Endodermal cell (in vitro differentiated cells): ENCODE measurements around the gene EPB41. TPM values are rescaled to one million over a fixed set of nuclear protein-coding genes. Genes with fewer than 3 reads are reported as not detected.
A peak's percentile ranks its signal among the peaks of the same experiment; 100 is the strongest.
"Not testable (repeated sequence)": the region's sequence is repeated elsewhere in the genome, so short reads cannot be mapped to it uniquely, and the experiment has no call there.

Experiments
- DNase-seq: peaks from one replicate; pipeline ENCODE4 v3.0.0-alpha.2; 2017
- H3K27ac ChIP-seq: 2 replicates; pipeline ENCODE4 v1.5.1; 2013; ENCODE audit warnings: mild to moderate bottlenecking, low read depth, low read length, moderate library complexity
- H3K27me3 ChIP-seq: 2 replicates; pipeline ENCODE4 v1.6.1; 2013; ENCODE audit warnings: mild to moderate bottlenecking, low read length, moderate library complexity; ENCODE audit not compliant: insufficient read depth, control insufficient read depth, poor library complexity, severe bottlenecking
- H3K36me3 ChIP-seq: 2 replicates; pipeline ENCODE4 v1.7.0; 2013; ENCODE audit warnings: mild to moderate bottlenecking, low read length, moderate library complexity; ENCODE audit not compliant: control insufficient read depth, insufficient read depth
- H3K4me1 ChIP-seq: one replicate; pipeline ENCODE4 v1.7.0; 2013; ENCODE audit warnings: low read length; ENCODE audit not compliant: control insufficient read depth, insufficient read depth
- H3K4me3 ChIP-seq: 2 replicates; pipeline ENCODE4 v1.5.1; 2013; ENCODE audit warnings: mild to moderate bottlenecking, low read length, moderate library complexity
- H3K9ac ChIP-seq: 2 replicates; pipeline ENCODE4 v1.6.1; 2013; ENCODE audit warnings: mild to moderate bottlenecking, low read length, moderate library complexity; ENCODE audit not compliant: poor library complexity, severe bottlenecking; ENCODE audit errors: extremely low read depth
- H3K9me3 ChIP-seq: 2 replicates; pipeline ENCODE4 v1.6.1; 2013; ENCODE audit warnings: mild to moderate bottlenecking, low read length, moderate library complexity; ENCODE audit not compliant: control insufficient read depth
- H3K27ac Mint-ChIP-seq: 2 replicates; pipeline ENCODE4 v1.8.0; 2020; ENCODE audit warnings: mixed read lengths
- H3K27me3 Mint-ChIP-seq: 2 replicates; pipeline ENCODE4 v1.8.0; 2021; ENCODE audit warnings: mild to moderate bottlenecking, mixed read lengths; ENCODE audit not compliant: insufficient read depth
- H3K36me3 Mint-ChIP-seq: 2 replicates; pipeline ENCODE4 v1.8.0; 2020; ENCODE audit warnings: low read depth, mixed read lengths
- H3K4me1 Mint-ChIP-seq: 2 replicates; pipeline ENCODE4 v1.8.0; 2020; ENCODE audit warnings: mixed read lengths
- H3K4me3 Mint-ChIP-seq: 2 replicates; pipeline ENCODE4 v1.8.0; 2020; ENCODE audit warnings: mild to moderate bottlenecking, moderate library complexity, mixed read lengths
- H3K9me3 Mint-ChIP-seq: 2 replicates; pipeline ENCODE4 v1.8.0; 2020; ENCODE audit warnings: mild to moderate bottlenecking, mixed read lengths
- CTCF ChIP-seq: fragments of 200-600 bp; sonication (generic); conservative IDR thresholded peaks from 2 replicates; pipeline ENCODE4 v1.5.0; 2021; ENCODE audit warnings: antibody characterized with exemption, mild to moderate bottlenecking
- WGBS, 2 experiments: methylation state at CpG; one replicate each; pipeline versions ENCODE4 v1.1.5 to v1.1.7; 2013; ENCODE audit warnings: missing lambda C conversion rate in 2 of 2, mixed read lengths in 1 of 2; ENCODE audit not compliant: insufficient coverage in 1 of 2, insufficient read length in 1 of 2; 5-methylcytosine and 5-hydroxymethylcytosine counted together
- total RNA-seq, 2 donors: library from RNA; stranded (reverse); fragmentation: NEBNext Ultra II Directional in 1 of 2; extraction: Animal tissue kit (Norgen Biotek cat#: 25700) in 1 of 2; gene quantifications; 2 replicates in 1 of 2; 3 replicates in 1 of 2; pipeline ENCODE4 v1.2.1, GENCODE V29; 2021

The EPB41 gene
- total RNA-seq, 2 donors from 2014 or later, result 60.3 to 91.0 TPM

GRCh38 chr1:28950449-28950848, 36.1 kb downstream of the EPB41 start:
- peaks cover 1% of the 10 kb centered on the region for H3K4me1 Mint-ChIP-seq
- H3K4me3 Mint-ChIP-seq, result no peak overlapping the region
- no peaks in the 10 kb centered on the region for H3K9me3 Mint-ChIP-seq
- peak overlapping the region; percentile 16 for H3K27ac Mint-ChIP-seq
- H3K27me3 ChIP-seq, result no peaks in the 10 kb centered on the region
- no peaks in the 10 kb centered on the region for H3K9me3 ChIP-seq
- no peaks in the 10 kb centered on the region for H3K36me3 Mint-ChIP-seq
- H3K9ac ChIP-seq, result no peak overlapping the region
- no peaks in the 10 kb centered on the region for H3K36me3 ChIP-seq
- H3K4me3 ChIP-seq, result no peak overlapping the region
- TF ChIP-seq CTCF, result no peak
- no peaks in the 10 kb centered on the region for H3K4me1 ChIP-seq
- no peaks in the 10 kb centered on the region for H3K27me3 Mint-ChIP-seq
- no peak overlapping the region for H3K27ac ChIP-seq
- DNase-seq, result no peak

GRCh38 chr1:28954126-28954726, 39.9 kb downstream of the EPB41 start:
- H3K36me3 ChIP-seq, result no peaks in the 10 kb centered on the region
- 100% methylated on average over 1 to 2 of the region's 2 CpGs for WGBS, 2 experiments
- H3K9ac ChIP-seq, result no peak overlapping the region
- TF ChIP-seq CTCF, result no peak
- Mint-ChIP-seq H3K36me3 (no peaks in the 10 kb centered on the region), H3K9me3 (no peaks in the 10 kb centered on the region), H3K4me1 (peaks cover 3% of the 10 kb centered on the region), H3K27ac (no peak overlapping the region), H3K27me3 (no peaks in the 10 kb centered on the region), H3K4me3 (no peak overlapping the region)
- no peaks in the 10 kb centered on the region for H3K4me1 ChIP-seq
- no peak overlapping the region for H3K4me3 ChIP-seq
- no peaks in the 10 kb centered on the region for H3K27me3 ChIP-seq
- H3K27ac ChIP-seq, result no peak overlapping the region
- no peak for DNase-seq
- H3K9me3 ChIP-seq, result no peaks in the 10 kb centered on the region

- Histone ChIP-seq H3K27ac (peak overlapping the region; percentile 51), H3K4me1 (no peaks in the 10 kb centered on the region), H3K9ac (no peak overlapping the region), H3K9me3 (no peaks in the 10 kb centered on the region), H3K36me3 (no peaks in the 10 kb centered on the region), H3K4me3 (no peak overlapping the region), H3K27me3 (no peaks in the 10 kb centered on the region)
- Mint-ChIP-seq H3K9me3 (no peaks in the 10 kb centered on the region), H3K27me3 (no peaks in the 10 kb centered on the region), H3K36me3 (no peaks in the 10 kb centered on the region), H3K4me1 (peaks cover 3% of the 10 kb centered on the region), H3K27ac (no peak overlapping the region), H3K4me3 (no peak overlapping the region)
- WGBS, 2 experiments, result 62 to 80% methylated on average over 1 to 2 of the region's 2 CpGs
- no peak for DNase-seq
- no peak for TF ChIP-seq CTCF
Observed at GRCh38 chr1:28956038-28956464, 41.7 kb downstream of the EPB41 start.

- not testable (repeated sequence) for H3K9me3 ChIP-seq, H3K27ac Mint-ChIP-seq, H3K27me3 Mint-ChIP-seq, H3K9ac ChIP-seq, H3K36me3 Mint-ChIP-seq, DNase-seq, H3K4me1 ChIP-seq, H3K9me3 Mint-ChIP-seq, H3K27ac ChIP-seq, H3K4me1 Mint-ChIP-seq, H3K4me3 ChIP-seq, H3K27me3 ChIP-seq, H3K4me3 Mint-ChIP-seq, H3K36me3 ChIP-seq
- 95% methylated on average over 4 to 13 of the region's 13 CpGs for WGBS, 2 experiments
Observed at GRCh38 chr1:28962114-28962831, 47.9 kb downstream of the EPB41 start.
